Upper lobe of left lung (tissue), 6 donors: ENCODE measurements around the gene MYPN. TPM values are rescaled to one million over a fixed set of nuclear protein-coding genes. Genes with fewer than 3 reads are reported as not detected.
"Not testable (repeated sequence)": the region's sequence is repeated elsewhere in the genome, so short reads cannot be mapped to it uniquely, and the experiment has no call there.

Source experiments
- ATAC-seq, 2 donors: fragments of 200-7000 bp; cut with Tn5 transposase; one replicate each; pipeline ENCODE4 v1.9.1; 2022; ENCODE audit warnings: mild to moderate bottlenecking in 2 of 2, moderate library complexity in 2 of 2; ENCODE audit not compliant: low FRiP score in 2 of 2
- DNase-seq, 2 donors: peaks; one replicate each; pipeline ENCODE4 v3.0.0-alpha.2; 2019 to 2020
- H3K27ac ChIP-seq, 4 donors: fragments of 200-600 bp; sonication (generic); one replicate each; pipeline ENCODE4 v1.5.1; 2016 to 2019
- H3K27me3 ChIP-seq, 4 donors: fragments of 200-600 bp; sonication (generic); one replicate each; pipeline ENCODE4 v1.5.1; 2017 to 2019
- H3K36me3 ChIP-seq, 4 donors: fragments of 200-600 bp; sonication (generic); one replicate each; pipeline ENCODE4 v1.5.1; 2016 to 2019
- H3K4me1 ChIP-seq, 4 donors: fragments of 200-600 bp; sonication (generic); one replicate each; pipeline ENCODE4 v1.5.1; 2018 to 2019
- H3K4me3 ChIP-seq, 4 donors: fragments of 200-600 bp; sonication (generic); one replicate each; pipeline ENCODE4 v1.5.1; 2017 to 2019; ENCODE audit warnings: mild to moderate bottlenecking in 2 of 4, moderate library complexity in 1 of 4
- H3K9me3 ChIP-seq, 4 donors: fragments of 200-600 bp; sonication (generic); one replicate each; pipeline ENCODE4 v1.5.1; 2018 to 2019
- EP300 ChIP-seq, 4 donors: sonication (generic); formaldehyde crosslinking; IDR thresholded peaks; one replicate each; pipeline ENCODE4 v1.5.1; 2017; ENCODE audit warnings: antibody characterized with exemption in 4 of 4, control low read depth in 2 of 4
- POLR2A ChIP-seq, 4 donors: fragments of 450-650 bp; IDR thresholded peaks; one replicate each; pipeline ENCODE4 v1.5.1; 2016 to 2017; ENCODE audit warnings: antibody characterized with exemption in 4 of 4, mild to moderate bottlenecking in 2 of 4
- POLR2AphosphoS5 ChIP-seq, 2 donors: sonication (generic); formaldehyde crosslinking; IDR thresholded peaks; one replicate each; pipeline ENCODE4 v1.5.1; 2017; ENCODE audit warnings: antibody characterized with exemption in 2 of 2
- WGBS, 2 donors: methylation state at CpG; one replicate each; pipeline ENCODE4 v1.1.5; 2017 to 2018; 5-methylcytosine and 5-hydroxymethylcytosine counted together
- total RNA-seq, 6 donors: library from RNA; depleted of rRNA in 4 of 6; stranded (reverse); fragments of >200 nt in 4 of 6; gene quantifications; one replicate each; pipeline versions ENCODE4 v1.1.0 to v1.2.1, GENCODE V29; 2016 to 2021
- TF ChIP-seq, protein P1 (sequence below), 6 experiments: fragments of 450-650 bp in 4 of 6; fragments of 200-600 bp in 2 of 6; sonication (generic) in 2 of 6; IDR thresholded peaks; one replicate each; pipeline ENCODE4 v1.5.1; 2016 to 2019; ENCODE audit warnings: antibody characterized with exemption in 6 of 6
- donor health status: DM: no; HTN: no; CAD: no; lungs with moderate emphysema.
- donor health status: DM: no; HTN: yes; CAD: no; lungs with severe emphysema.

MYPN gene
- total RNA-seq, 6 donors from 2014 or later = not detected

DNA sequence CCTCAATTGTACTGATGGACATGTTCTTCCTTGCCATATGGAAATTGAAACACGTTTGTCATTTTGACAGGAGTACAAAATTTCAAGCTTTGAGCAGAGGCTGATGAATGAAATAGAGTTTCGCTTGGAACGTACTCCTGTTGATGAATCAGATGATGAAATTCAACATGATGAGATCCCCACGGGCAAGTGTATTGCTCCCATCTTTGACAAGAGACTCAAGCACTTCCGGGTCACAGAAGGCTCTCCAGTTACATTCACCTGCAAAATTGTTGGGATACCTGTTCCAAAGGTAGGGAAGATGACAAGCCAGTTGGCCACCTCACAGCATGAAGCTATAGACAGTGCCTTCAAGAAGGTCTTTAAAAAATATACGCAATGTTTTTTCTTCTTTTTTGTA, 79.5 kb downstream of the MYPN start:
- no peak for DNase-seq
- WGBS, 2 donors = 89% methylated on average over 6 of the region's 6 CpGs

DNA sequence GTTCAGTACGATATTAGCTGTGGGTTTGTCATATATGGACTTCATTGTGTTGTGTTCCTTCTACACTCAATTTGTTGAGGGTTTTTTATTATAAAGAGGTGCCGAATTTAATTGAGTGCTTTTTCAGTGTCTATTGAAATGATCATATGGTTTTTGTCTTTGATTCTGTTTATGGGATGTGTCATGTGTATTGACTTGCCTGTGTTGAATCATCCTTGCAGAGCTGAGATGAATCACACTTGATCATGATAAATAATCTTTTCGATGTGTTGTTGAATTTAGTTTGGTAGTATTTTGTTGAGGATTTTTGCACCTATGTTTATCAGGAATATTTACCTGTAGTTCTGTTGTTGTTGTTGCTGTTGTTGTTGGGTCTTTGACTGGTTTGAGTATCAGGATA, 82.8 kb downstream of the MYPN start:
- Histone ChIP-seq H3K36me3 (no peaks in the 10 kb centered on the region), H3K27me3 (no peaks in the 10 kb centered on the region), H3K27ac (no peak overlapping the region), H3K9me3 (no peaks in the 10 kb centered on the region), H3K4me1 (no peaks in the 10 kb centered on the region), H3K4me3 (no peak overlapping the region)
- DNase-seq (no peak), ATAC-seq (no peak)
- 88 to 94% methylated on average over 3 of the region's 3 CpGs for WGBS, 2 donors
- TF ChIP-seq EP300 (IDR thresholded peaks at IDR 0.05) = no peak
- no peak for TF ChIP-seq POLR2AphosphoS5 (IDR thresholded peaks at IDR 0.05)
- TF ChIP-seq, protein P1, sequence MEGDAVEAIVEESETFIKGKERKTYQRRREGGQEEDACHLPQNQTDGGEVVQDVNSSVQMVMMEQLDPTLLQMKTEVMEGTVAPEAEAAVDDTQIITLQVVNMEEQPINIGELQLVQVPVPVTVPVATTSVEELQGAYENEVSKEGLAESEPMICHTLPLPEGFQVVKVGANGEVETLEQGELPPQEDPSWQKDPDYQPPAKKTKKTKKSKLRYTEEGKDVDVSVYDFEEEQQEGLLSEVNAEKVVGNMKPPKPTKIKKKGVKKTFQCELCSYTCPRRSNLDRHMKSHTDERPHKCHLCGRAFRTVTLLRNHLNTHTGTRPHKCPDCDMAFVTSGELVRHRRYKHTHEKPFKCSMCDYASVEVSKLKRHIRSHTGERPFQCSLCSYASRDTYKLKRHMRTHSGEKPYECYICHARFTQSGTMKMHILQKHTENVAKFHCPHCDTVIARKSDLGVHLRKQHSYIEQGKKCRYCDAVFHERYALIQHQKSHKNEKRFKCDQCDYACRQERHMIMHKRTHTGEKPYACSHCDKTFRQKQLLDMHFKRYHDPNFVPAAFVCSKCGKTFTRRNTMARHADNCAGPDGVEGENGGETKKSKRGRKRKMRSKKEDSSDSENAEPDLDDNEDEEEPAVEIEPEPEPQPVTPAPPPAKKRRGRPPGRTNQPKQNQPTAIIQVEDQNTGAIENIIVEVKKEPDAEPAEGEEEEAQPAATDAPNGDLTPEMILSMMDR (IDR thresholded peaks at IDR 0.05) = no peak
- no peak for TF ChIP-seq POLR2A (IDR thresholded peaks at IDR 0.05)

More for the DNA sequence above, 79.5 kb downstream of the MYPN start:
- Histone ChIP-seq H3K27ac (no peak overlapping the region), H3K36me3 (no peaks in the 10 kb centered on the region), H3K27me3 (no peaks in the 10 kb centered on the region), H3K9me3 (no peaks in the 10 kb centered on the region), H3K4me1 (no peaks in the 10 kb centered on the region), H3K4me3 (no peak overlapping the region)
- TF ChIP-seq, protein P1 (IDR thresholded peaks at IDR 0.05) = no peak
- no peak for TF ChIP-seq POLR2AphosphoS5 (IDR thresholded peaks at IDR 0.05)
- TF ChIP-seq EP300 (IDR thresholded peaks at IDR 0.05) = no peak
- TF ChIP-seq POLR2A (IDR thresholded peaks at IDR 0.05) = no peak
- ATAC-seq = no peak

DNA sequence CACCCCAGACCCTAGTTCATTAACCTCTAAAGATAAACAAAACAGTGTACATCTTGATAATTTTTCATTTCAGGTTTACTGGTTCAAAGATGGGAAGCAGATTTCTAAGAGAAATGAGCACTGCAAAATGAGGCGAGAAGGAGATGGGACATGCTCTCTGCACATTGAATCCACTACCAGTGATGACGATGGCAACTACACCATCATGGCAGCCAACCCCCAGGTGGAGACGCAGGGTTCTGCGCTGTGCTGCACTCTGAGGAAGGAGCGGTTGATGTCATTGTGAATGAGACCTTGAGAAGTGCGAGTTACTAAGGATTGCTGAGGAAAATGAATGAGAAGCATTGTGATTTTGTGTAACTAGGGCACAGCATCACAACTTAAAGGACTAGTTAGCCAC, 85.0 kb downstream of the MYPN start:
- Histone ChIP-seq H3K27me3 (no peaks in the 10 kb centered on the region), H3K27ac (no peak overlapping the region), H3K36me3 (no peaks in the 10 kb centered on the region), H3K9me3 (no peaks in the 10 kb centered on the region), H3K4me3 (no peak overlapping the region), H3K4me1 (no peaks in the 10 kb centered on the region)
- ATAC-seq = no peak
- no peak for DNase-seq
- 75 to 94% methylated on average over 6 of the region's 6 CpGs for WGBS, 2 donors
- no peak for TF ChIP-seq POLR2AphosphoS5 (IDR thresholded peaks at IDR 0.05)
- TF ChIP-seq, protein P1 (IDR thresholded peaks at IDR 0.05) = no peak
- no peak for TF ChIP-seq POLR2A (IDR thresholded peaks at IDR 0.05)
- no peak for TF ChIP-seq EP300 (IDR thresholded peaks at IDR 0.05)

DNA sequence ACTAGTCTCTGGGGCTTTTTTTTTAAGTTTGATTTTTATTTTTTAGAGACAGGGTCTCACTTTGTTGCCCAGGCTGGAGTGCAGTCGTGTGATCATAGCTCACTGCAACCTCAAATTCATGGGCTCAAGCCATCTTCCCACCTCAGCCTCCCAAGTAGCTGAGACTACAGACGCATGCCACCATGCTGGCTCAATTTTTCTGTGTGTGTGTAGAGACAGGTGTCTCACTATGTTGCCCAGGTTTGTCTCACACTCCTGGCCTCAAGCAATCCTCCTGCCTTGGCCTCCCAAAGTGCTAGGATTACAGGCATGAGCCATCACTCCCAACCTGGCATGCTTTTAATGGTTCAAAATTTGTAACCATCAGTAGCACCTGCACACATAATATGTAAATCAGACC, 86.5 kb downstream of the MYPN start:
- H3K27ac ChIP-seq, H3K36me3 ChIP-seq, ATAC-seq, H3K4me1 ChIP-seq, H3K4me3 ChIP-seq, H3K27me3 ChIP-seq, DNase-seq, H3K9me3 ChIP-seq: not testable (repeated sequence)
- WGBS, 2 donors = 75 to 79% methylated on average over 2 of the region's 2 CpGs

DNA sequence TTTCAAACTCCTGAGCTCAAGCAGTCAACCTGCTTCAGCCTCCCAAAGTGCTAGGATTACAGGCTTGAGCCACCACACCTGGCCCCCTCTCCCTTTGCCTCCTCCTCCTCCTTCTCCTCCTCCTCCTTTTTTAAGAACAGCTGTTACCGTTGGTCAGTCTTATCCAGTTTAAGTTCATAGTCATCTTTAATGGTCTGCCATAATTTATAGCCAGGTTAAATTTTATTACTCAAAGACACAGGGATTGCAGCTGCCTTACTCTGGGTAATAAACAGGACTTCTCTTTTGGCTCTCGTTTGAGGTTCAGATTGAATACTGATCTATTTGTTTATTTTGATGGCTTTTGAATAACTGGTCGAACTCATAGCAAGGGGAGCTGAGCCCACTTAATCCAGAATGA, 87.4 kb downstream of the MYPN start:
- 54 to 63% methylated on average over 3 of the region's 3 CpGs for WGBS, 2 donors
- ATAC-seq (no peak), DNase-seq (no peak)
- Histone ChIP-seq H3K9me3 (no peaks in the 10 kb centered on the region), H3K36me3 (no peaks in the 10 kb centered on the region), H3K4me1 (no peaks in the 10 kb centered on the region), H3K27me3 (no peaks in the 10 kb centered on the region), H3K4me3 (no peak overlapping the region), H3K27ac (no peak overlapping the region)
- TF ChIP-seq POLR2A (IDR thresholded peaks at IDR 0.05) (no peak), EP300 (IDR thresholded peaks at IDR 0.05) (no peak), POLR2AphosphoS5 (IDR thresholded peaks at IDR 0.05) (no peak)
- TF ChIP-seq, protein P1 (IDR thresholded peaks at IDR 0.05) = no peak
